Spleen (tissue), 7 donors: Measurements from ENCODE around the gene ABCA10.

ENCODE experiments used
- CTCF ChIP-seq, 11 experiments: fragments of 200-600 bp in 7 of 11; fragments of 450-650 bp in 4 of 11; sonication (generic) in 4 of 11; IDR thresholded peaks in 8 of 11; conservative IDR thresholded peaks in 3 of 11; 1 replicate in 7 of 11; 2 replicates in 4 of 11; pipeline versions ENCODE4 v1.4.0 to v1.8.0; 2016 to 2021; ENCODE audit warnings: antibody characterized with exemption in 11 of 11, inconsistent platforms in 4 of 11, mild to moderate bottlenecking in 1 of 11
- POLR2A ChIP-seq, 3 donors: fragments of 450-650 bp; IDR thresholded peaks; one replicate each; pipeline ENCODE4 v1.5.1; 2017; ENCODE audit warnings: antibody characterized with exemption in 3 of 3, mild to moderate bottlenecking in 1 of 3
- POLR2AphosphoS5 ChIP-seq, 3 donors: sonication (generic); formaldehyde crosslinking; IDR thresholded peaks; one replicate each; pipeline ENCODE4 v1.5.1; 2017; ENCODE audit warnings: antibody characterized with exemption in 3 of 3
- donor health status: DM: no; HTN: no; CAD: no; lungs with moderate emphysema.
- donor health status: DM: no; HTN: no; CAD: no.
- donor health status: DM: no; HTN: no; CAD: no.

GRCh38 chr17:69236946-69237345 lies 8.3 kb upstream of the ABCA10 start:
- TF ChIP-seq CTCF (IDR thresholded peaks at IDR 0.05 in 8 of 11, conservative IDR thresholded peaks at IDR 0.05 in 3 of 11) (no peak), POLR2A (IDR thresholded peaks at IDR 0.05) (no peak), POLR2AphosphoS5 (IDR thresholded peaks at IDR 0.05) (no peak)
